Neural progenitor cell (in vitro differentiated cells): ENCODE measurements around the gene NTM. TPM values are rescaled to one million over a fixed set of nuclear protein-coding genes. Genes with fewer than 3 reads are reported as not detected.

Experiments used
- DNase-seq: peaks from one replicate; pipeline ENCODE4 v3.0.0-alpha.2; 2016; ENCODE audit warnings: low spot score
- H2AFZ ChIP-seq: fragments of 200-600 bp; sonication (generic); replicated peaks from 2 replicates; pipeline ENCODE4 v1.6.1; 2016; ENCODE audit warnings: antibody characterized with exemption
- H3F3A ChIP-seq: fragments of 200-600 bp; sonication (generic); 2 replicates; pipeline ENCODE4 v1.6.1; 2016; ENCODE audit warnings: antibody characterized with exemption, low read depth
- H3K27ac ChIP-seq: fragments of 200-600 bp; sonication (generic); 2 replicates; pipeline ENCODE4 v1.5.1; 2016; ENCODE audit warnings: mild to moderate bottlenecking
- H3K27me3 ChIP-seq: fragments of 200-600 bp; sonication (generic); 2 replicates; pipeline ENCODE4 v1.6.1; 2016; ENCODE audit warnings: mild to moderate bottlenecking, moderate library complexity
- H3K36me3 ChIP-seq: fragments of 200-600 bp; sonication (generic); 2 replicates; pipeline ENCODE4 v1.5.1; 2016
- H3K4me1 ChIP-seq: fragments of 200-600 bp; sonication (generic); 2 replicates; pipeline ENCODE4 v1.6.1; 2016; ENCODE audit warnings: mixed run types
- H3K4me2 ChIP-seq: fragments of 200-600 bp; sonication (generic); 2 replicates; pipeline ENCODE4 v1.6.1; 2016
- H3K4me3 ChIP-seq: fragments of 200-600 bp; sonication (generic); 2 replicates; pipeline ENCODE4 v1.5.1; 2016
- H3K79me2 ChIP-seq: fragments of 200-600 bp; sonication (generic); 2 replicates; pipeline ENCODE4 v1.6.1; 2016; ENCODE audit warnings: low read depth
- H3K9ac ChIP-seq: fragments of 200-600 bp; sonication (generic); 2 replicates; pipeline ENCODE4 v1.6.1; 2016
- H3K9me3 ChIP-seq: fragments of 200-600 bp; sonication (generic); 2 replicates; pipeline ENCODE4 v1.5.1; 2016; ENCODE audit warnings: low read depth
- H4K20me1 ChIP-seq: fragments of 200-600 bp; sonication (generic); 2 replicates; pipeline ENCODE4 v1.6.1; 2016; ENCODE audit warnings: low read depth
- H3K27ac Mint-ChIP-seq: 3 replicates; pipeline ENCODE4 v1.8.0; 2021; ENCODE audit warnings: mixed read lengths
- H3K27me3 Mint-ChIP-seq: 2 replicates; pipeline ENCODE4 v1.8.0; 2022; ENCODE audit warnings: low read depth, mild to moderate bottlenecking, inconsistent platforms, moderate library complexity, mixed read lengths; ENCODE audit not compliant: insufficient read depth
- H3K36me3 Mint-ChIP-seq: 3 replicates; pipeline ENCODE4 v1.8.0; 2021; ENCODE audit warnings: mixed read lengths
- H3K4me1 Mint-ChIP-seq: 3 replicates; pipeline ENCODE4 v1.8.0; 2021; ENCODE audit warnings: mixed read lengths
- H3K4me3 Mint-ChIP-seq: 3 replicates; pipeline ENCODE4 v1.8.0; 2021; ENCODE audit warnings: mild to moderate bottlenecking, moderate library complexity, mixed read lengths
- H3K9me3 Mint-ChIP-seq: 3 replicates; pipeline ENCODE4 v1.8.0; 2020; ENCODE audit warnings: mixed read lengths
- EZH2 ChIP-seq: fragments of 200-600 bp; sonication (generic); IDR thresholded peaks from 2 replicates; pipeline ENCODE4 v1.6.1; 2017; ENCODE audit warnings: antibody characterized with exemption, mild to moderate bottlenecking, moderate library complexity
- EZH2phosphoT487 ChIP-seq: fragments of 200-600 bp; sonication (generic); IDR thresholded peaks from 2 replicates; pipeline ENCODE4 v1.6.1; 2017; ENCODE audit warnings: antibody characterized with exemption
- total RNA-seq: library from RNA; depleted of rRNA; stranded (reverse); fragments of >200 nt; gene quantifications from 2 replicates; pipeline ENCODE4 v1.2.3, GENCODE V29; 2015; ENCODE audit warnings: low replicate concordance
- TF ChIP-seq, protein P1 (sequence below): fragments of 200-600 bp; sonication (generic); IDR thresholded peaks from 2 replicates; pipeline ENCODE4 v1.5.1; 2017; ENCODE audit warnings: antibody characterized with exemption, mild to moderate bottlenecking

The NTM gene
- total RNA-seq, 1 donor from 2014 or later = 4.3 TPM

DNA sequence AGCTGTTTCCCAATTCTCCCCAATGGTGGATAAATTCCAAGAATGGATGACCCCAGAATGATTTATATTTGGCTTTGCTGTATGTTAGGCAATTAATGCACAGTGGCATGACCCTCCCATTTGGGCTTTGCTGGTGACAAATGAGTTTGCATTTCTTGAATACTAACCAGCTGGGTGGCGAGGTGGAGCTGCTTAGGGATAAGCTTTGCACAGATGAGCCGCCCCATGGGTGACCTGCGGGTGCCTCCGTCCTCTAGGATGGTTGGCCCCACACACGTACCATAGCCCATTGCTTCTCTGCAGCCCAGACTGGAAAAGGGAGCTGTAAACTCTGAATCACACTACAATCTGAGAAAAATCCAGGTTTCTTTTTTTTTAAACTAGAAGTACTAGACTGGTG lies 94.6 kb downstream of the NTM start:
- TF ChIP-seq EZH2 (no peak), EZH2phosphoT487 (no peak)
- TF ChIP-seq, protein P1, sequence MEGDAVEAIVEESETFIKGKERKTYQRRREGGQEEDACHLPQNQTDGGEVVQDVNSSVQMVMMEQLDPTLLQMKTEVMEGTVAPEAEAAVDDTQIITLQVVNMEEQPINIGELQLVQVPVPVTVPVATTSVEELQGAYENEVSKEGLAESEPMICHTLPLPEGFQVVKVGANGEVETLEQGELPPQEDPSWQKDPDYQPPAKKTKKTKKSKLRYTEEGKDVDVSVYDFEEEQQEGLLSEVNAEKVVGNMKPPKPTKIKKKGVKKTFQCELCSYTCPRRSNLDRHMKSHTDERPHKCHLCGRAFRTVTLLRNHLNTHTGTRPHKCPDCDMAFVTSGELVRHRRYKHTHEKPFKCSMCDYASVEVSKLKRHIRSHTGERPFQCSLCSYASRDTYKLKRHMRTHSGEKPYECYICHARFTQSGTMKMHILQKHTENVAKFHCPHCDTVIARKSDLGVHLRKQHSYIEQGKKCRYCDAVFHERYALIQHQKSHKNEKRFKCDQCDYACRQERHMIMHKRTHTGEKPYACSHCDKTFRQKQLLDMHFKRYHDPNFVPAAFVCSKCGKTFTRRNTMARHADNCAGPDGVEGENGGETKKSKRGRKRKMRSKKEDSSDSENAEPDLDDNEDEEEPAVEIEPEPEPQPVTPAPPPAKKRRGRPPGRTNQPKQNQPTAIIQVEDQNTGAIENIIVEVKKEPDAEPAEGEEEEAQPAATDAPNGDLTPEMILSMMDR = no peak
- Histone ChIP-seq H3K4me3 (no peak overlapping the region), H3K79me2 (no peaks in the 10 kb centered on the region), H3K27ac (no peak overlapping the region), H2AFZ (no peak overlapping the region), H3K4me1 (peaks cover 23% of the 10 kb centered on the region), H3F3A (peaks cover 4% of the 10 kb centered on the region), H3K36me3 (no peaks in the 10 kb centered on the region), H4K20me1 (no peaks in the 10 kb centered on the region), H3K27me3 (no peaks in the 10 kb centered on the region), H3K9me3 (no peaks in the 10 kb centered on the region), H3K9ac (no peak overlapping the region), H3K4me2 (no peak overlapping the region)
- Mint-ChIP-seq H3K27me3 (peaks cover 12% of the 10 kb centered on the region), H3K27ac (no peak overlapping the region), H3K9me3 (no peaks in the 10 kb centered on the region), H3K4me3 (no peak overlapping the region), H3K4me1 (peaks cover 36% of the 10 kb centered on the region), H3K36me3 (no peaks in the 10 kb centered on the region)
- DNase-seq = no peak

DNA sequence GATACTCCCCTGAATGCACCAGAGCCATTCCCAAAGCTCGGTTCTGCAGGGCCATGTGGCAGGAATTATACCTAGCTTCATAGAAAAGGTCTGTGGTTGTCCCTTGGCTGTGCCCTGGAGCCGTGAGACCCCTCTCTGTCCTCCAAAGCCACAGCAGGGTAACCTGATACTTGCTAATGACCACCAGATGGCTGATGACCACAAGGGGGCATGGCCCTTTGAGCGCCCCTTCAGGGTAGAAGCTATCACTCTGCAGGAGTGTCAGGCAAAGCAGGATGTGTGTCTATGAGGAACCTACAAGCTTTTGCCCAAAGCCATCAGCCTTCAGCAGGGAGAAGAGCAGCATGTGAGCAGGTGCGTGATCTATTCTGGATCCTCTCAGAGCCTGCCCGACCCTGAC lies 95.3 kb downstream of the NTM start:
- Histone ChIP-seq H3K9ac (no peak overlapping the region), H4K20me1 (no peaks in the 10 kb centered on the region), H3K9me3 (no peaks in the 10 kb centered on the region), H3F3A (peaks cover 4% of the 10 kb centered on the region), H3K36me3 (no peaks in the 10 kb centered on the region), H3K4me2 (no peak overlapping the region), H3K27ac (no peak overlapping the region), H3K79me2 (no peaks in the 10 kb centered on the region), H3K27me3 (no peaks in the 10 kb centered on the region), H3K4me3 (no peak overlapping the region), H3K4me1 (peaks cover 23% of the 10 kb centered on the region), H2AFZ (no peak overlapping the region)
- Mint-ChIP-seq H3K27ac (no peak overlapping the region), H3K4me3 (no peak overlapping the region), H3K4me1 (peaks cover 42% of the 10 kb centered on the region), H3K9me3 (no peaks in the 10 kb centered on the region), H3K27me3 (peaks cover 12% of the 10 kb centered on the region), H3K36me3 (no peaks in the 10 kb centered on the region)
- TF ChIP-seq, protein P1 = peak; percentile 70
- TF ChIP-seq EZH2phosphoT487 (no peak), EZH2 (no peak)
- DNase-seq = peak; percentile 87

DNA sequence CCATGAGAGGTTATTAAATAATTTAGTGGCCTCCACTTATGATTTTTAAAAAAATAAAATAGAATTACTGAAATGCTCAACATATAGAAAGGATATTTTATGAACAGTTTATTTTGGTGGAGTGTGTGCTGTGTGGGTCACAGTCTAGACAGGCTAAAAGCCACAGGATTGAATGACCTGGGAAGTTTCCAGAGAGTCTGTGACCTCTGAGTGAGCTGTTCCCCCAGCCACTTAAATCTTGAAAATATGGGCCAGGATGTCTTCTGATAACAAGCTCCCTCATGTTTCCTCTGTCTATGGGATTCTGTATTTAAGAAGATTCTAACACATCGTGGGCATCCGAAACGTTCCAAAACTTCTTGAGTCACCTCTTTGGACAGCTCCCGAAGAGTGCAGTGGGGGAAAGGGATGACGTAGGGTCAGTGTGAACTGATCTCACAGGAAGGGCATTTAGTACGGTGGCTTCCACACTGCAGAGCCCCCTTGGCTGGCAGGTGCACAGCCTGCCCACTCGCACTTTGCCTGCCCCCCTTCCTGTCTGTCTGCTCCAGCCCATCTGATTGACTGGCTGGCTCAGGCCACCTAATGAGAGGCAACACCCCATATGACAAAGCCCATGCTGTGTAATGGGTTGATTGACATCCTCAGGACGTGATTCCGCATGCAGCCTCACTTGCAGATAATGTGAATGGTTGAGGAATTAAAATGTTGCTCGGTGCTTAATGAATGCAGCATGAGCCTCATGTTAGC lies 97.4 kb downstream of the NTM start:
- Histone ChIP-seq H3F3A (peaks cover 17% of the 10 kb centered on the region), H3K36me3 (no peaks in the 10 kb centered on the region), H3K9ac (no peak overlapping the region), H2AFZ (no peak overlapping the region), H3K27ac (no peak overlapping the region), H3K79me2 (no peaks in the 10 kb centered on the region), H3K4me2 (no peak overlapping the region), H3K9me3 (no peaks in the 10 kb centered on the region), H4K20me1 (no peaks in the 10 kb centered on the region), H3K4me3 (no peak overlapping the region), H3K27me3 (no peaks in the 10 kb centered on the region), H3K4me1 (peaks cover 37% of the 10 kb centered on the region)
- Mint-ChIP-seq H3K4me3 (no peak overlapping the region), H3K36me3 (no peaks in the 10 kb centered on the region), H3K27me3 (peaks cover 12% of the 10 kb centered on the region), H3K27ac (no peak overlapping the region), H3K9me3 (no peaks in the 10 kb centered on the region), H3K4me1 (peaks cover 57% of the 10 kb centered on the region)
- no peak for DNase-seq
- TF ChIP-seq EZH2 (no peak), EZH2phosphoT487 (no peak)
- TF ChIP-seq, protein P1 = no peak
